Muscle of leg (tissue), 11 donors: Measurements from ENCODE around the gene INTS6. TPM values are rescaled to one million over a fixed set of nuclear protein-coding genes. Genes with fewer than 3 reads are reported as not detected.

Experiments used
- DNase-seq: peaks from one replicate; pipeline ENCODE4 v3.0.0; 2013
- H3K27ac ChIP-seq: one replicate; pipeline ENCODE4 v1.5.1; 2013; ENCODE audit warnings: mild to moderate bottlenecking, low read length, control low read depth
- H3K27me3 ChIP-seq: one replicate; pipeline ENCODE4 v1.6.1; 2013; ENCODE audit warnings: low read length; ENCODE audit not compliant: control insufficient read depth, insufficient read depth
- H3K36me3 ChIP-seq: one replicate; pipeline ENCODE4 v1.6.1; 2013; ENCODE audit warnings: low read length; ENCODE audit not compliant: control insufficient read depth, insufficient read depth
- H3K4me1 ChIP-seq: one replicate; pipeline ENCODE4 v1.6.1; 2013; ENCODE audit warnings: low read length; ENCODE audit not compliant: control insufficient read depth, insufficient read depth
- H3K4me3 ChIP-seq: one replicate; pipeline ENCODE4 v1.5.1; 2013; ENCODE audit warnings: low read length, control low read depth
- H3K9me3 ChIP-seq: replicated peaks from 2 replicates; pipeline ENCODE4 v1.6.1; 2013; ENCODE audit warnings: low read depth, low read length; ENCODE audit not compliant: control insufficient read depth
- WGBS: methylation state at CpG from one replicate; pipeline ENCODE4 v1.1.5; 2013; ENCODE audit warnings: missing lambda C conversion rate; ENCODE audit not compliant: insufficient coverage; 5-methylcytosine and 5-hydroxymethylcytosine counted together
- polyA plus RNA-seq, 8 donors: library from polyadenylated mRNA; unstranded; fragments of 120-200 nt; gene quantifications; one replicate each; pipeline versions ENCODE4 v1.2.1 to v1.2.3, GENCODE V29; 2013; ENCODE audit warnings: inconsistent platforms in 1 of 8, low replicate concordance in 1 of 8; ENCODE audit not compliant: insufficient read length in 8 of 8, insufficient read depth in 1 of 8
- total RNA-seq: library from RNA; stranded (reverse); fragments of 120-200 nt; gene quantifications from one replicate; pipeline ENCODE4 v1.2.4, GENCODE V29; 2013

The INTS6 gene
- total and polyA plus RNA-seq, 9 donors: 16.9 to 27.7 (median 20.1) TPM

GRCh38 chr13:51349016-51349415, 103.8 kb downstream of the INTS6 start:
- DNase-seq: no peak
- Histone ChIP-seq H3K27me3 (no peaks in the 10 kb centered on the region), H3K27ac (no peak overlapping the region), H3K9me3 (no peaks in the 10 kb centered on the region), H3K4me1 (no peaks in the 10 kb centered on the region), H3K4me3 (no peak overlapping the region), H3K36me3 (no peaks in the 10 kb centered on the region)

GRCh38 chr13:51348069-51348967, 104.5 kb downstream of the INTS6 start:
- 85% methylated on average over 8 of the region's 10 CpGs for WGBS
- no peaks in the 10 kb centered on the region for H3K9me3 ChIP-seq
- H3K4me3 ChIP-seq: no peak overlapping the region
- H3K27me3 ChIP-seq: no peaks in the 10 kb centered on the region
- DNase-seq: no peak
- H3K36me3 ChIP-seq: no peaks in the 10 kb centered on the region
- no peaks in the 10 kb centered on the region for H3K4me1 ChIP-seq
- no peak overlapping the region for H3K27ac ChIP-seq

DNA sequence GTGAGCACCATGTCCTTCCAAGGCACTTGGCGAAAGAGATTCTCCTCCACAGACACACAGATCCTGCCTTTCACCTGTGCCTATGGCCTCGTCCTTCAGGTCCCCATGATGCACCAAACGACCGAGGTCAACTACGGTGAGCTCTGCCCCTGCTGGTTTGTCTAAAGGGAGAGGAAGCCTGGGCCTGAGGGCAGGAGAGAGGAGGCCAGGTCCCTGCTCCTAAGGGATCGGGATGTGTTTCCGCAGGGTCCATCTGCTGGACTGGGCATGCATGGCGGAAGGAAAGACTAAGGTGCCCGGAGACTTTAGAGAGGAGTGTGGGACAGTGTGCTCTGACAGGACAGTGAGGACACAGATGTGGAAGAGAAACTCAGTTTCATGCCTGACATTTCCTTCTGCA, 105.7 kb downstream of the INTS6 start:
- Histone ChIP-seq H3K9me3 (no peaks in the 10 kb centered on the region), H3K4me3 (no peak overlapping the region), H3K27me3 (no peaks in the 10 kb centered on the region), H3K4me1 (no peaks in the 10 kb centered on the region), H3K36me3 (no peaks in the 10 kb centered on the region), H3K27ac (no peak overlapping the region)
- no peak for DNase-seq
- WGBS: 84% methylated on average over 9 of the region's 9 CpGs

- WGBS: no CpG with 5 or more reads among the region's 2 CpGs
- Histone ChIP-seq H3K27me3 (no peaks in the 10 kb centered on the region), H3K9me3 (no peaks in the 10 kb centered on the region)
Measured at GRCh38 chr13:51346397-51346796, 106.4 kb downstream of the INTS6 start.

DNA sequence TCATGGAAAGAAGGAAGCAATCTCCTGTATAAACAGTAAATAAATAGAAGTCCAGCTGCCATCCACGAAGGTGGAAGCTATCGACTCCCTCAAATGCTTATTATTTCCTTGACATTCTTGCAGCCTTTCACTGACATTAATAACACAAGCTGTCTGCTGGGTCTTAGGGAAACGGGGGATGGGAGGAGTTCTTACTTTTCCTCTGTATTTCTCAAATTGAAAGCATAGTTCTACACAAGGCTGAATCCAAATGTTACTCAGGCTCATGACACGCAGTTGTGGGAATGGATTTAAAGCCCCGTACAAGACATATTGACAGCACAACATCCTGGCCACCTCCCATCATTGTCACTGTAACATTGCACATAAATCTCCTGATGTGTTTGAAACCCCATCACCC, 109.4 kb downstream of the INTS6 start:
- H3K27ac ChIP-seq: no peak overlapping the region
- no peak for DNase-seq
- no peaks in the 10 kb centered on the region for H3K27me3 ChIP-seq
- no peaks in the 10 kb centered on the region for H3K36me3 ChIP-seq
- no CpG with 5 or more reads among the region's 5 CpGs for WGBS
- H3K4me3 ChIP-seq: no peak overlapping the region
- H3K9me3 ChIP-seq: no peaks in the 10 kb centered on the region
- H3K4me1 ChIP-seq: no peaks in the 10 kb centered on the region

More at GRCh38 chr13:51346397-51346796, 106.4 kb downstream of the INTS6 start:
- Histone ChIP-seq H3K36me3 (no peaks in the 10 kb centered on the region), H3K4me1 (no peaks in the 10 kb centered on the region), H3K27ac (no peak overlapping the region), H3K4me3 (no peak overlapping the region)
- DNase-seq: no peak

GRCh38 chr13:51342706-51343105, 110.1 kb downstream of the INTS6 start:
- H3K9me3 ChIP-seq: no peaks in the 10 kb centered on the region
- DNase-seq: no peak
- H3K4me3 ChIP-seq: no peak overlapping the region
- H3K4me1 ChIP-seq: no peaks in the 10 kb centered on the region
- H3K27ac ChIP-seq: no peak overlapping the region
- H3K27me3 ChIP-seq: no peaks in the 10 kb centered on the region
- WGBS: 47% methylated on average over 3 of the region's 4 CpGs
- no peaks in the 10 kb centered on the region for H3K36me3 ChIP-seq

DNA sequence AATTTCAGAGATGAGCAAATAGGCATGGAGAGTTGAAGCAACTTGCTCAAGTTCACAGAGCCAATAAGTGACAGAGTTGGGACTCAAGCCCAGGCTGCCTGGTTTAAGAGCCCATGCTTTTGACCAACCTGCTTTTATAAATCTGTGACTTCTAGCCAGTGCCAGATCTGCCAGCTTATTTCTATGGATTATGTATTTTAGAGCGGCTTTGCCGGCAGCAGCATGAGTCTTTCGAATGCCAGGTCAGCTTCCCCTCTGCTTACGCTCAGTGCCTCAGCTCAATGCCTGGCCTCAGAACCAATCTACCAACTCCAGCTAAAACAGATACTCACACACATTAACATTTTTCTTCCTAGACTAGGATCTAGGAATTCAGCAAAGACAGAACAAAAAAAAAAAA, 111.0 kb downstream of the INTS6 start:
- H3K9me3 ChIP-seq: no peaks in the 10 kb centered on the region
- no peaks in the 10 kb centered on the region for H3K4me1 ChIP-seq
- H3K36me3 ChIP-seq: no peaks in the 10 kb centered on the region
- H3K4me3 ChIP-seq: no peak overlapping the region
- no peaks in the 10 kb centered on the region for H3K27me3 ChIP-seq
- no peak overlapping the region for H3K27ac ChIP-seq
- no peak for DNase-seq
- WGBS: 92% methylated on average over 2 of the region's 4 CpGs

- H3K9me3 ChIP-seq: no peaks in the 10 kb centered on the region
- H3K36me3 ChIP-seq: no peaks in the 10 kb centered on the region
- 39% methylated on average over 2 of the region's 2 CpGs for WGBS
- no peaks in the 10 kb centered on the region for H3K4me1 ChIP-seq
- H3K27ac ChIP-seq: no peak overlapping the region
- H3K4me3 ChIP-seq: no peak overlapping the region
- H3K27me3 ChIP-seq: no peaks in the 10 kb centered on the region
- DNase-seq: no peak
Measured at GRCh38 chr13:51341232-51341631, 111.6 kb downstream of the INTS6 start.

GRCh38 chr13:51339952-51340732, 112.7 kb downstream of the INTS6 start:
- H3K27me3 ChIP-seq: no peaks in the 10 kb centered on the region
- no peaks in the 10 kb centered on the region for H3K36me3 ChIP-seq
- H3K27ac ChIP-seq: no peak overlapping the region
- DNase-seq: no peak
- WGBS: no CpG with 5 or more reads among the region's 4 CpGs
- no peaks in the 10 kb centered on the region for H3K4me1 ChIP-seq
- H3K4me3 ChIP-seq: no peak overlapping the region
- no peaks in the 10 kb centered on the region for H3K9me3 ChIP-seq

DNA sequence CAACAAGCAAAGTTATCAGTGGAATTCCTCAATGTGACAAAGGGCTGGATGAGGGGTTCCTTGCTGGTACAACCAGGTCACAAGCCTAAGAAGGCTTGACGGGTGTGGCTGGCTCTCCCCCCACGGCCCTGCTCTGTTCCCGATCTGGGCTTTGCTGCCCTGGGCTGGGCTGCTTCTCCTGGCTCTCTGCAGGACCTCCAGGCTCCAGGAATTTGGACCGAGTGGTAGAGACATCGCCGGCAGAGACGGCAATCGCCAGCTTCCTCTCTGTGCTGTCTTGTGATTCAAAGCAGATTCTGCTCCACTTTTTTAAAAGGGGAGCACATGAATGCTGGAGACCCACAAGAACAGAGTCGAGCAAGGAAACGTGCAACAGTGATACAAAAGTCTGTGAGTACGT, 113.5 kb downstream of the INTS6 start, which contains the start of gene SERPINE3:
Gene SERPINE3, plus strand, starts transcription at position 338 of the 400 bp plus-strand sequence. CDS start 1,401 bp downstream, outside the sequence.
- H3K4me3 ChIP-seq: no peak within 1 kb of the TSS
- no peaks in the 10 kb centered on the region for H3K27me3 ChIP-seq
- no peak within 1 kb of the TSS for H3K27ac ChIP-seq
- H3K36me3 ChIP-seq: no peaks in the 10 kb centered on the region
- DNase-seq: no peak
- H3K9me3 ChIP-seq: no peaks in the 10 kb centered on the region
- 61% methylated on average over 11 of the region's 11 CpGs for WGBS
- no peaks in the 10 kb centered on the region for H3K4me1 ChIP-seq
